Measurements from ENCODE around the gene RSL1D1. TPM values are rescaled to one million over a fixed set of nuclear protein-coding genes. Genes with fewer than 3 reads are reported as not detected.

Gene RSL1D1
- 100 to 1,000 TPM in 3 of 4 donors, 10 to 100 TPM in 1; 82.4 to 426 (median 182) TPM for total RNA-seq

GRCh38 chr16:11851294-11852091 is at the start of gene RSL1D1:
RSL1D1 (minus strand) TSS chr16:11851542; CDS start chr16:11851512, 30 bp downstream.
- Histone ChIP-seq H3K36me3 (peaks cover 9 to 13% of the 10 kb centered on the region in 2 donors), H3K4me1 (peaks cover 14 to 18% of the 10 kb centered on the region in 2 donors), H3K27ac (peak within 1 kb of the TSS; percentile 71 to 91 (median 76)), H3K9me3 (no peaks in the 10 kb centered on the region), H3K27me3 (no peaks in the 10 kb centered on the region), H3K4me3 (replicated peaks in 1 of 3) (peak within 1 kb of the TSS; percentile 52 to 96 (median 72))
- 0% methylated on average over 18 to 24 of the region's 57 CpGs for WGBS, 2 donors
- intact Hi-C loops (cut with DNase I): loop anchor here (5.0 kb wide), 1 partner anchor 66 kb away; the partner anchor contains the start of gene GSPT1
- DNase-seq: peak; percentile 84 to 88
- TF ChIP-seq POLR2A (IDR thresholded peaks at IDR 0.05): peak in 1 of 2 donors; percentile 87
- TF ChIP-seq, protein P1, sequence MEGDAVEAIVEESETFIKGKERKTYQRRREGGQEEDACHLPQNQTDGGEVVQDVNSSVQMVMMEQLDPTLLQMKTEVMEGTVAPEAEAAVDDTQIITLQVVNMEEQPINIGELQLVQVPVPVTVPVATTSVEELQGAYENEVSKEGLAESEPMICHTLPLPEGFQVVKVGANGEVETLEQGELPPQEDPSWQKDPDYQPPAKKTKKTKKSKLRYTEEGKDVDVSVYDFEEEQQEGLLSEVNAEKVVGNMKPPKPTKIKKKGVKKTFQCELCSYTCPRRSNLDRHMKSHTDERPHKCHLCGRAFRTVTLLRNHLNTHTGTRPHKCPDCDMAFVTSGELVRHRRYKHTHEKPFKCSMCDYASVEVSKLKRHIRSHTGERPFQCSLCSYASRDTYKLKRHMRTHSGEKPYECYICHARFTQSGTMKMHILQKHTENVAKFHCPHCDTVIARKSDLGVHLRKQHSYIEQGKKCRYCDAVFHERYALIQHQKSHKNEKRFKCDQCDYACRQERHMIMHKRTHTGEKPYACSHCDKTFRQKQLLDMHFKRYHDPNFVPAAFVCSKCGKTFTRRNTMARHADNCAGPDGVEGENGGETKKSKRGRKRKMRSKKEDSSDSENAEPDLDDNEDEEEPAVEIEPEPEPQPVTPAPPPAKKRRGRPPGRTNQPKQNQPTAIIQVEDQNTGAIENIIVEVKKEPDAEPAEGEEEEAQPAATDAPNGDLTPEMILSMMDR (IDR thresholded peaks at IDR 0.05): no peak

- no peaks in the 10 kb centered on the region for H3K36me3 ChIP-seq
- H3K27me3 ChIP-seq: no peaks in the 10 kb centered on the region
- no peak overlapping the region for H3K4me3 ChIP-seq (replicated peaks in 1 of 3)
- intact Hi-C loops (cut with DNase I): no loop called here
- DNase-seq: no peak
- no peak overlapping the region for H3K27ac ChIP-seq
- no peaks in the 10 kb centered on the region for H3K9me3 ChIP-seq
- WGBS, 2 donors: 83 to 87% methylated on average over 3 of the region's 3 CpGs
- no peak for TF ChIP-seq POLR2A (IDR thresholded peaks at IDR 0.05)
- TF ChIP-seq, protein P1 (IDR thresholded peaks at IDR 0.05): no peak
- H3K4me1 ChIP-seq: peaks cover 8 to 31% of the 10 kb centered on the region in 2 donors
These were observed 49.7 kb upstream of the RSL1D1 start for GRCh38 chr16:11901091-11901490.

DNA sequence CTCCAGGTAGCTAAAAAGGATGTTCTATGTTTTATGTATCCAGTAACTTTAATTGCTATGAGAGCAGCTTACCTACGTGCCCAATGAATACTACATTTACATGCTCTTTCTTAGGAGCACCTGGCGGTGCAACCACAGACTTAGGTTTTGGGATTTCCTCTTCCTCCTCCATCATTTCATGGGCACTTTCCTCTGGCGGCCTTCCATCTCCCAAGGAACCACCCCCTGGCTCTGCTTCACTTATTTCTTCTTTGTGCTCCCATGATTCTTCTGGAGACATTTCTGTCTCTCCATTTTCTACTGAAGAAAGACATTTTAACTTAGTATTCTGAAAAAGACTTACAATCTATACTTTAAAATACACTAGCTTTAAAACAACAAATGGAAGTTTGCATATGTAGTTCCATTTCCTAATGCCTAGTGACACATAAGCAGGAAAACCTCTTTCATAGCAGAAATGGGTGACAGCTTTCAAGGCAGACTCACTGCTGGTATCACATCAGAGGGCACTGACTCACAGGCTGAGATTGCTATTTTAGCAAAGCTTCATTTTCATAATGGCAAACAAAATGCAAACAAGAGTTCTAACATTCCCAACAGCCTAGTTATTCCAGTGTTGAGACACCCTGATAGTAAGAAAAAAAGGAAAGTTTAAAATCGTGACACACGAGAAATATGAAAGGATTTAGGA is 45.3 kb upstream of the RSL1D1 start:
- 88 to 89% methylated on average over 5 of the region's 5 CpGs for WGBS, 2 donors

DNA sequence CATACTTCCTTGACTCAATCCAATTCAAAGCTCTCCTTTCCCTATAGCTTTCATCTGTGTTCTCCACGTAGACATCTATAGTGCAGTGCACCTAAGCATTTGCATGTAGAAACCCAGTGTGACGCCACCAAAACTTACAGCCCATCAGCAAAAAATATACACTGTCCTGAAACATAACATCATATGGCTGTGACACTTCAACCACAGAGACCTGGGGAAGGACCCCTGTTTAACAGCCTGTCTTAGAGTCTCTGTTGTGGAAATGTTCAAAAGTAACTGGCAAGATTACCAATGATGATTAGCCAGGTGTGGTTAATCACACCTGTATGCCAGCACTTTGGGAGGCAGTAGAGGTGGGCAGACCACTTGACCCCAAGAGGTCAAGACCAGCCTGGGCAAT is 42.2 kb upstream of the RSL1D1 start:
- Histone ChIP-seq H3K27ac (no peak overlapping the region), H3K9me3 (no peaks in the 10 kb centered on the region), H3K4me3 (replicated peaks in 1 of 3) (no peak overlapping the region), H3K36me3 (peaks cover 22 to 28% of the 10 kb centered on the region in 2 donors), H3K27me3 (no peaks in the 10 kb centered on the region), H3K4me1 (peaks cover 0 to 8% of the 10 kb centered on the region in 2 donors)
- WGBS, 2 donors: 96 to 100% methylated on average over 2 of the region's 2 CpGs
- no peak for DNase-seq
- intact Hi-C loops (cut with DNase I): no loop called here
- no peak for TF ChIP-seq POLR2A (IDR thresholded peaks at IDR 0.05)
- TF ChIP-seq, protein P1 (IDR thresholded peaks at IDR 0.05): no peak

More for the DNA sequence above, 45.3 kb upstream of the RSL1D1 start:
- TF ChIP-seq, protein P1 (IDR thresholded peaks at IDR 0.05): no peak
- no peak for TF ChIP-seq POLR2A (IDR thresholded peaks at IDR 0.05)
- Histone ChIP-seq H3K36me3 (peaks cover 6 to 17% of the 10 kb centered on the region in 2 donors), H3K27me3 (no peaks in the 10 kb centered on the region), H3K27ac (no peak overlapping the region), H3K4me3 (replicated peaks in 1 of 3) (no peak overlapping the region), H3K4me1 (peaks cover 8 to 24% of the 10 kb centered on the region in 2 donors), H3K9me3 (no peaks in the 10 kb centered on the region)
- intact Hi-C loops (cut with DNase I): no loop called here
- no peak for DNase-seq

Measured in thyroid gland (tissue), 4 donors.